Activated CD4-positive, CD25-positive, alpha-beta regulatory T cell treated with anti-CD3 and anti-CD28 coated beads, Interleukin-2, amount 50 U/mL, for 72 hours (primary cell): ENCODE measurements around the gene SMLR1.
A peak's percentile ranks its signal among the peaks of the same experiment; 100 is the strongest.

Experiments used
- DNase-seq: peaks from one replicate; pipeline ENCODE4 v3.0.0; 2021

SMLR1 gene

DNA sequence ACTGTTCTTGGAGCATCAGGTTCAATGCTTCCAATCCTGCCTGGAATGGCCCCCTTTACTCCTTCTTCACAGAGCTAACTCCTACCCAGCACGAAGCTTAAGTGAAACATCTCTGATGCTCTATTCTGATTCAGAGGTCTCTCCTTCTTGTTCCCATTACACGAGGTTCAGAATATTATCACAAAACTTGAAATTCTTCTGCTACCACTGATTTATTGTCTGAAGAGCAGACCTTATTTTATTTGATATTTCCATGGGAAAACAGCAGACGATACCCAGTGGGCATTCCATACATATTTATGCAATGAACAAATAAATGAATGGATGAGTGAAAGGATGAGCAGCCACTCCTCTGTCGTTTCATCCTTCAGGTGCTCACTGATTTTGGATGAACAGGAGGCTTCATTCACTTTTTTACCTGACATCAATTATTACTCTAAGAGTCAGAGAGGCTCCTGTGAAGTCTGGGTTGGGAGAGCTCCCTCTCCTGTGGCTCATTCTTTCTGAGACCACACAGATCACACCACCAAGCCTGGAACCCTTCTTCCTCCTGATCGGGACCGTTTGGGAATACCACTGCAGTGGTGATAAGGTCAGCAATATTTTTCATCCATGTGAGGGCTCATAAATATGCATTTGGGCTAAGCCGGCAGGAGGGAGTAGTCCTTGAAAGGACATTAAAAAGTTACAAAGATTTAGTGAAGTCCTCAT is 25.8 kb downstream of the SMLR1 start:
- no peak for DNase-seq

DNA sequence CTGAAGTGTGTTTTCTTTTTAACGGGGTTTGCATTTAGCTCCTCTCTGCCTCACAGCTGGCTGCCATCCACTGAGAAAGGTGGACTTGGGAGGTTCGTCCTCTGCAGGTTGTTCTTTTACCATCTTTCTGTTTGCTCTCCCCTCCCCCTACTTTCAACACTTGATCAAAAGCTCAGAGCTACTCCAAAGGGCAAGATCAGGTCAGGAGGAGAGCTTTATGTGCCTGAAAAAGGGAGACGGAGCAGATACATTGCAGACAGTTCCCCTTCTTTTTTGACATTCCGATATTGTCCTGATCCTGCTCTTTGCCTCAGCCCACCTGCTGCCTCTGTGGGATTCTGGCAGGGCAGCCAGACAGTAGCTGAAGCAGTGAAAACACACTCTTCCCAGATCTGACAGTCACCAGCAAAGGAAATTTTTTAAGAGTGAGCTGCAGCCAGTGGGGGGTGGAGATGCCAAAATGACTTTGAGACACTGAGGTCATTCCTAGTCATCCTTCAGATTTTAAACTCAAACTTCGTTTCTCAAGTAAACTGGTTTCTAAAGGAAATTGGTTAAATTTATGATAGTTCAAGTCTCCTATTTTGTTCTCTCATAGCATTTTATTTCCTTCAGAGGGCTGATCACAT is 26.5 kb downstream of the SMLR1 start:
- DNase-seq = no peak

DNA sequence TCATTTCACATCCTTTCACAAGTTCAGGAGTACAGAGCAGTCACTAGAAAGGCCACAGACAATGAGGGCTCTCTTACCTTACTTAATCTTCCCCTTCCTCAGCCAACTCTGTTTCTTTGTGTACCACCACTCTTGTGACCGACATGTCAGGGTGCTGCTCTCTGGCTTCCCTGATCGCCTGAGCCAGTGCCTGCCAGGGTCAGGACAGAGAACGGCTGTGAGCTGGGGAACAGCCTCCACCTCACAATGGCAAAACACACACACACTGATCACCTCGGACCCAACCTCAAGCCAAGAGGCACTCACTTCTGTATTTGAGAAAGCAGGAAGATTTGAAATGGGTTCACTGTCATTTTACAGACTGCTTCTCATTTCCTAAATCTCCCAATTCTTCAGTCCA is 30.8 kb downstream of the SMLR1 start:
- no peak for DNase-seq

DNA sequence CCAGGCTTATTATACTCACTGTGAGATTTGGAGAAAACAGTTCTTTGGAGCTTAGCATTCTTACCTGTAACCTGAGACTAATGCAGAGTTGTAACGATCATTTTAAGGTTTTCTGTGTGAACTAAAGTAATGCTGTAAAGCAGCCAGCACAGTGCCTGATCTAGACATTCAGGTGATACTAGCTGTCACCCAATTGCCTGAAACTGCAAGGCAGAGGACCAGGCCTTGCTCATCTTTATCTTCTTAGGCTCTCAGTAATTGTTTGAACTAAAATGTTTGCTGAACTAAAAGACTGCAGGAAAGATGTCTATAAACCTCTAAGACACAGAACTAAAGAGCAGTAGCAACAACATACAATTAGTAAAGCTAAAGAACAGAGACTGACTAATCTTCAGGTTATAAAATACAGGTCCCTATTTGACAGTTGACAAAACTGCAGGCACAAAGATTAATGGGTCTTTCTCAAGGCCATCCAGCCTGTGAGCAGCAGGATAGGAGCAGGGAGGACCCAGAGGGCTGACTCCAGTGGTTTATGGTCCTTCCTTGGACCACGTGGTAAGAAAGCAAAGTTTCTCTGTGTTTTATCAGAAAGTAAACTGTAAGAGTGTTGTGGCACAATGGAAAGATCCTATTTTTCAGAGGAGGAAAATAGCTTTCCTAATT is 31.4 kb downstream of the SMLR1 start:
- DNase-seq = no peak

DNA sequence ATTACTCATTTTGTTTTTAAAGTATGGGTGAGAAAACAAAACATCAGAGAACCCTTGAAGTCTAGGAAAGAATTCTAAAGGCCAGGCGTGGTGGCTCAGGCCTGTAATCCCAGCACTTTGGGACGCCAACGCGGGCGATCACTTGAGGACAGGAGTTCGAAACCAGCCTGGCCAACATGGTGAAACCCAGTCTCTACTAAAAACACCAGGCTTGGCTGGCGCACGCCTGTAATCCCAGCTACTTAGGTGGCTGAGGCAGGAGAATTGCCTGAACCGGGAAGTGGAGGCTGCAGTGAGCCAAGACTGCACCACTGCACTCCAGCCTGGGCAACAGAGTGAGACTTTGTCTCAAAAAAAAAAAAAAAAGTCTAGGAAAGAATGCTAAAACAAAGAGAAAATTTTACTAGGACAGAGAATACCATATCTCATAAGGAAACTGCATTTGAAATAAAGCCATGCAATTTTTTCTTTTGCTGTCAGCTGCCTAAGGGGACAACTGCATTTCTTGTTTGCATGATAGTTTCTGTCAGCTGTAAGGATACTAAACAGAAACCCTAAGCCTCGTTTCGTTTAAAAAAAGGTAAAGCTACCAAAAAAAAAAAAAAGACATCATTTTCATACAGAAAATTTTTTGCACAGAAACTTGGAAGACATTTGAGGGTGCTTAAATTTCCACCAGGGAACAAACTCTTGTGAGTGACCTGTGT is 32.1 kb downstream of the SMLR1 start:
- DNase-seq = no peak

DNA sequence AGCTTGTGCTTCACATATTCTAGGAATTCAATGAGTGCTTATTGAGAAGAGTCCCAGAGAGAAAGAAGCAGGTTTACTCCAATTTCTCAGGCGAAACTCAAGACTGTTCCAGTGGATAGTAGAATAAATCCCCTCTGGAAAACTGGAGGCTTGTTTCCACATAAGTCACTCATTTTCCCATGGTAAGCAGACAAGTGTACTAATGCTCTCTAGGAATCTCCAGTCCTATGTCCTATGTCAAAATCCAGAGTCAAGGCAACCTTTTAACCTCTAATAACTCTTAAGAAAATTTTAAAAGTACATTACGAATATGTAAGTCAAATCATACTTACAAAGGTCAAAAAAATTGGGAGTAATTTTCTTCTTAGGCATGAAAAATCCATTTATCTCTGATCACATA is 35.2 kb downstream of the SMLR1 start:
- no peak for DNase-seq

DNA sequence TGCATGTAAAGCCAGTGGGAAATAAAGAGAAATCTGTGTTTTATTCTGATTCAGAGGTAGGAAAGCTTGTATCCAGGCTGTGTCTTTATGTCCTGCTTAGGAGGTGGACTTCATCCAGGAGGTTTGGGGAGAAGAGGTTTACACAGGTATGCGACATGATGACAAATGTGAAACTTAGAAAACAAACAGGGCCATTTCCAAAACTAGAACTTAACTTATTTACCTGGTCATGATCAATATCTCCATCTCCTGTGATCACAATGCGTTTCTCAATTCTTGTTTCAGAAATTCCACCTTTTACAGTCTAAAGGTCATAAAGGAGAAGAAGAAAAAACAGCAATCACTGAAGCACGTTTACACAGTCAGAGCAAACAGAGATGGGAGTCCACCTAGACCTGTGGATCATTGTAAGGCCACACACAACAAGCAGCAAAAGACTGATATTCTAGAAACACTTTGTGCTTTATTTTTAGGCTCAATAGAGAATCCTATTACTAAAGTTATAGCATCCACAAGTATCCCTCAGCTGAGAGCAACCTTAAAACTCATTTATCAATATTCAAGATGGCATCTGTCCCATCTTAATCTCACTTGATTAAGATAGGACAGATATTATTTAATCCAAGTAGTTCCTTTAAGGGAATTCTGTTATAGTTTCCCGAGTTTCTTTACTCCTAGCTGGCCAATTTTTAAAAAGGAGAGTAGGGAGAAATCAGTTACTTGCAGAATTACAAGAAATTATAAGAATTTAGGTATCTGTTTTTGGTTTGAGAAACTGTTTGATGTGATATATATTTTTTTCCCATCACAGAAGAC is 36.4 kb downstream of the SMLR1 start:
- no peak for DNase-seq

DNA sequence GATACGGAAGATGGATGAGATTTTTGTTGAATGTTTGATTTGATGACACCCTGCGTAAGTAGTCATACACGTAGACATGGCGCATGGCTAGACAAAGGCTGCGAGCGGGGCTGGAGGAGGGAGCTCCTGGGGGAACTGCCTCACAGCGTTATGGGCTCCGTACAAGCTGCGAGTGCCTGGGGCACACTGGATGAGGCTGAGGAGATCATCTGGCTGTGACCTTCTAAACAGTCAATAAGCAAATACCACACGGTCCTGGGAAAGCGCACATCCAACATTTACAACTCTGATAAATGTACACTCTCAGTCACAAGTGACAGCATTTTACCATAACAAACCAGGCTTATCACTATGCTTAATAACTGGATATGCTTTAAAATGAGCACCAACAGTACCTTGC is 37.1 kb downstream of the SMLR1 start:
- no peak for DNase-seq

DNA sequence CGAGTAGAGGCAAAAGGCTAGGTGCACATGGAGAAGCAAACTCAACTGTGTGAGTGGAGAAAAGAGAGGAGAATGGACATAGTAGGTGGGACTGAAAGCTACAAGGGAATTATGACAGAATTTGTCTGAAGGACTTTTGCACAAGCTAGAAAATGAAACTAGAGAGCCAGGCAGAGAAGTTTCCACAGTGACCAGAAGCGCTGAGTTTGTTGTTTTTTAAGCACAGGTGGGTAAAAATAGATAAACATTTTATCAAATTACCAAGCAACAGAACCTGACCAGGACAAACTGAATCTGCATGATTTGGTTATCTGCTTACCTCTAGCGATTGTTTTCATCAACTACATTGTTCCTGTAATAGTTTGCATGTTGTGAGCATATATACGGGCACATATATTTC is 38.6 kb downstream of the SMLR1 start:
- DNase-seq = no peak

DNA sequence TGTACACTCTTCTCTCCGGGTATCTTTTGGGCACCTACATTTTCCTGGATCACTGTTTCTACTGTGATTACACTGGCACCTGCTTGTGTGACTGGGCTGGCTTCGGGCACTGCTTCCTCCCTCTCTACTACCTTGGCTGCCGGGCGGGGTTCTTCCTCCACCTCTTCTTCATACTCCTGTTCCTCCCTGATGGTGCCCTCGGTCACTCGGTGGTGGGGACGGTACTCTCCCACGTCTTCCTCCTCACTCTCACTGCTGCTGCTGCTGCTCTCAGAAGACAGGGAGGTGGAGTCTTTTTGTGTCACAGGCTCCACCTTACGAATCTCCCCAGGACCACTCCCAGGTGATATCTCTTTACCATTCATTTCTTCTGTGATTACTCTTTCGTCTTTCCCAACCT is 42.5 kb downstream of the SMLR1 start:
- no peak for DNase-seq

DNA sequence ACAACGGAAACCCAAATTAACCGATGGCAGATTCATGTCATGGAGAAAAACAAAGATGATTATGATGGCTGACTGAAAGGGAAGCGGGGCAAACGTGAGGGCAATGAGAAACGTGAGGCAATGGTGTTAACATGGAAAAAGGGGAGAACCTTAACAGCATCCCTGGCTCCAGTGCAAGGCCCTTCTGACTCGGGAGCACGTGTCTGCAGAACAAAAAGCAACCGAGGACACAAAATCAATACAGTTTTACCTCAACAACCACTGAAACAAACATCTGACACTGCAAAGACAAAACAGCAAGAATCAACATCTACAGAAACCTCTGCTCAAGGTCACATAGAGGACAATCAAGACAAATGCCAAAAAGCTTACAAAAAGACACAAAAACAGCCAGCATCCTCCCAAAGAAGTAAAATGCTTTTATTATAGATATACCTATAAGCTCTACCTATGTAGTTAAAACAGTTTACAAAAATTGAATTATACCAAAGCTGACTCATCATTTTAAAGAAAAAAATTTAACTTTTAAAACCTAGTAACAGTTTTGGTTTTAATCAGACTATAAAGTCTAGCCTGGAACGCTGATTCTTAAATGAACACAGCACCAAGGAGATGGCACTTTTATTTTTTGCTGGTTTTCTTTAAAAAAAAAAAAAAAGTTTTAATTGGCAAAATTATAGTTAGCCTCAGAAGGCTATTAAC is 43.1 kb downstream of the SMLR1 start:
- DNase-seq = no peak

DNA sequence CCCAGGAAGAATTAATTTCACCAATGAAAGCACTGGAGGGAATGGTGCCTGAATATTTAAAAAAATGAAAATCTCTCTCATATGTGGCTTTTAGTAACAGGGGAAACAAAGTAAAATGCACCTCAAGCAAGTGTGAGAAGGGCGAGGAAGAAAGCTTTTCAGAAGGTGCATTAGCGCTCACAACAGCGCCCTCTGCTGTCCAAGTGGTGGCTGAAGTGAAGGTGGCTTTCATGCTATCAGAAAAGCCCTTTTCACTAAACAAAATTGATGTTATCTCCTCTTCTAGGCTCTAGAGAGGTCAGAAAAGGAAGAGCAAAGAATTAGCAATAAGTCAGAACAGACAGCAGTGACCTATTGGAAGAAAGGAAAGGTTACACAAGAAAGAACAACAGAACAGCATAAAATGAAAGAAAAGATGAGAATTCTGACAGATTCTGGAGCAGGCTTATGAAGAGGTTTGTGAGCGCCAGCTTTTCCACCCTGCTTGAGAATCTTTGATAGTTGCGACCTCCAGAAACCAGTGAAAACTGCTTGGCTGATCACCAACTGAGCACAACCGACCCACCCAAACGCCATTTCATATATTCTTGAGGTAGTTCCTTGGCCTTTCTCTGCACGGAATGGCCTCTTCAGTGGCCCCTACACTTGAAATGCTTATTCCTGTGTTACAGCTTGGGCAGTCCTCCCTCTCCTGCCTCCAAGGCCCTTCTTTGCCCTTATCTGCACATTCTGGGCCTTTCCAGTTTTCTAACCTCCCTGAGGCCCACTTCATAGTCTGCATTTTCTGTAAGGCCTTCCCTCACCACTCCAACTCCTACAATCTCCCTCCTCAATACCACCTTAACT is 45.3 kb downstream of the SMLR1 start:
- peak; percentile 75 for DNase-seq

DNA sequence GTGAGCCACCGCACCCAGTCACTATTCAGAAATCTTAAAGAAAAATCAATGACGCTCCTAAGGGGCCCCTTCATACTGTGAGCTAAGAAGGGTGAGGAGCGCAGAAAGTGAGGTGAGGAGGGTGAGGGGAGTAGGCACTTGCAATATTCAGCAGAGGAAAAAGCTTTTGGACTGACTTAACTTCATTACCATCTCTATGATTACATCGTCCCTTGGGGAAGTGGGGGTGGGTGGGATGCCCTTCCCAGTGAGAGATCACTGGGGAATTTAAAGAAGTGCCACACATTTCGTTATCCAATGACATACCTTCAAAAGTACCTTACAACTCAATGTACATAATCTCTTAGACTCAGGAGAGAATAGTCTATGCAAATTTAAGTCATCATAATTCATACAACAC is 46.5 kb downstream of the SMLR1 start:
- DNase-seq = no peak

DNA sequence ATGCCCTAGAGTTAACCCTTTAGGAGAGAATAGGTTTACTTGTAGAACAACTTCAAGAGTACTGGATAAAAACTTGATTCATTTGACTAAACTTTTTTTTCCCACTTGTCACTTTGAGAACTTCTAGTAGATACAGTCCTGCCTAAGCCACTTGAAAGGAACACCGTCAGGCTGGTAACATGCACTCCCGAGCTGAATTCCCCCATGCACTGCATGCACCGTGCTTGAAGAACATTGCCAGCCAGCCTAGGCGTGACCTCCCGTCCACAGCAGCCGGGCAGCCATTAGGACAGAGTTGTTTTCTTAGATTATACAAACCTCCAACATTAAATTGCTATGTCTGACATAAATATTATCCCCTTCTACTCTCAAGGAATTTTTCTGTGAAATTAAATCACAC is 52.6 kb downstream of the SMLR1 start:
- no peak for DNase-seq

DNA sequence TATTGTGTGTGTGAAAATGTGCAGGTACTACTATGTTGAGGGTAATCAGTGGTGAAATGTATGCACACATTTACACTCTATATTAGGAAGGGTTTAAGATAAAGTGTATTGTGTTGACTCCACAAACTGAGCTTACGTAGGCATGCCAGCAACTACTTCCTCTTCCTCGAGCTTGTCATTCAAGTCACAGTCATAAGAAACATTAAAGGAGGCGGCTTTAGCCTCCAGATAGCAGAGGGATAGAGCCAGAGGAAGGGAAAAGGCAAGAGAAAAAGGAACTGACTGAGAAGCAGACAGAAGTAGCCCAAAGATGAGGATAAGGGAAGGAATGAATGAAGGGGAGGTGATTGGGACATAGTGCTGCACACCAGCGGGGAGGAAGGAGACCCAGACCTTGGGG is 55.2 kb downstream of the SMLR1 start:
- DNase-seq = no peak

DNA sequence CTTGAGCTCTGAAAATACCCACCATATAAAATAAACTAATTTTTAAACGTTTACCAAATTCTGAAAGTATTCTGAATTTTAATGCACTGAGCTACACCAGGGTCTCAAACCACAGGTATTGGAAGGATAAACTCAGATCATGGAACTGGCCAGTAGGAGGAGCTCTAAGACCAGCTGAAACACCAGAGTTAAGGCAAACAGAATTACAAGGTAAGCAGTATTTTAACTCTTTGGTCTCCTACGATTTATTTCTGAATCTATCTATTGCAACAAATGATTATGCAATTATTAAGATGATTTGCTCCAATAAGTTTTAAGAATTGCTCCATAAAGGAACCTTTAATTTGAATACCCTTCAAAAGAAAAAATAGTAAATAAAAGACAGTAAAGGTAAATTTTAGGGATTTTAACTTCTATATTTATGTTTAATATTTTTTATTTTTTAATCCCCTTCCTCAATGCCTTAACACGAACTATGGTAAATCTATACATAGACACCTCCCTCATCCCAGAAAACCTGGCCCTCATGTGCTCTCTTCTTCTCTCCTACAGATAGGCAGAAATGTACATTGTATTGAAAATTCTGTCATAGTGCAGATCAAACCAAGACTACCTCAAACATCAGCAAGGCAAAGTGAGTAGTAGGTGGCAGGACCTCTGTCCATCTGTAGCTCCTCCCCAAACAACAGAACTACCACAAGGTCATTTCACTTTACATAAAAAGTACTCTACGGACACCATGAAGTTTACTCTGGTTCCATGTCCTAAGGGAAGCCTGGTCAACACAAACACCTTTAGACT is 58.4 kb downstream of the SMLR1 start:
- DNase-seq = peak; percentile 55
